Retinal pigment epithelial cell (primary cell): Measurements from ENCODE around the gene CHD3.

Experiments
- DNase-seq: peaks from one replicate; pipeline ENCODE4 v3.0.0-alpha.2; 2010; ENCODE audit warnings: low read depth
- H3K4me3 ChIP-seq: 2 replicates; pipeline ENCODE4 v1.5.1; 2011; ENCODE audit warnings: mild to moderate bottlenecking, low read length, control low read depth, moderate library complexity
- CTCF ChIP-seq: conservative IDR thresholded peaks from 2 replicates; pipeline ENCODE4 v1.5.1; 2011; ENCODE audit warnings: low read depth, low read length, control low read depth, inconsistent platforms

CHD3 gene

DNA sequence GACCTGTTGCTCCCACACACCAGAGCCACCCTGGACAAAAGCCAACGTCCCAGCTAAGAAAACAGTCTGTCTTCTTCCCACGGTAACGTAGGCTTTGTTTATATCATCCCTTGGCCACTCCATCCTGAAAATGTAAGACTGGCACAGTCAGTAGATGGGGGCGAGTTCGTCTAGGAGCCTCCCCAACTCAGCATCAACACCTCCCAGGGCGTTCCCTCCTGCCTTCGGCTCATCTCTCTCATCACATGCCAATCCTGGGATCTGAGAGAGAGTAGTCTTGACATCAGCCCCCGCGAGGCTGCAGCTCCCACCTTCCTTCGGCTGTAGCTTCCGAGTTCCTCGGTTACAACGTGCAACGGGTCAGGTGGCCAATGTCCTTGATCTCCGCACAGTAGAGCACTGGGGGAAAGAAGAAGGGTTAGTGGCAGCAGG is 26.6 kb downstream of the CHD3 start:
- no peak for TF ChIP-seq CTCF
- no peak for DNase-seq
- peak overlapping the region; percentile 58 for H3K4me3 ChIP-seq

DNA sequence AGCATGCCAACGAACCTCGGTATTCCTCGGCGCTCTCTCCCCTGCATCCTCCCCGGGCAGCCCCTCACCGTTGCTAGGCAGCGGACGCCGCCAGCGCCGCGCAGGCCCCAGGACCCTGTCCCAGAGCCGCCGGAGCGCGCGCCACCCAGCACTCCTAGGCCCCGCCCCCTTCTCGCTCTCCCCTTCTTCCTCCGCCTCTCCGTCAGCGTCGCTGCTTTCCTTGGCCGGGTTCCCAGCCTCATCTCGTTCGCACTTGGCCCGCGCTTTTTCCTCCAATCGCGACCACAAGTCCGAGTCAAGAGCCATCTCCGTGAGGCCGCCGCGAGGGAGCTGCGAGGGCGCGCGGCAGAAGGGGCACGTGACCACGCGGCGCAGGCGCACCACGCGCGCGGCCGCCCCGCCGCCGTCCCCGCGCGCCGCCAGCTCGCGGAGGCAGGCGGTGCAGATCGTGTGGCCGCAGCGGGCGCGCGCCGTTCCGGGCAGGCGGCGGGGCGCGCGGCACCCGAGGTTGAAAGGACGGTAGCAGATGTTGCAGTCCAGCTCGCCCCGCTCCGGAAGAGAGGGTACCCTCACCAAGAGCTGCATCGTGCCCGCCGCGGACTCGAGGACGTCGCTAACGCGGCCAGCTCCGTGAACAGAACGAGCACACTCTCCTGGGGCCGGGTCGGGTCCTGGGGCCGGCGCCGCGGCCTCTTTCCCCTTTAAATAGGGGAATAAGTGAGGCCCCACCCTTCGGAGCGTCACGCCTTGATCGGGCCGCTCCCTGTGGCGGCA is 27.2 kb downstream of the CHD3 start, which contains the start of gene RNF227:
Gene RNF227, minus strand, starts transcription at position 679 of the 774 bp plus-strand sequence. Its CDS starts 94 bp downstream, at position 585.
- no peak for TF ChIP-seq CTCF
- peak; percentile 58 for DNase-seq
- peak within 1 kb of the TSS; percentile 58 for H3K4me3 ChIP-seq

DNA sequence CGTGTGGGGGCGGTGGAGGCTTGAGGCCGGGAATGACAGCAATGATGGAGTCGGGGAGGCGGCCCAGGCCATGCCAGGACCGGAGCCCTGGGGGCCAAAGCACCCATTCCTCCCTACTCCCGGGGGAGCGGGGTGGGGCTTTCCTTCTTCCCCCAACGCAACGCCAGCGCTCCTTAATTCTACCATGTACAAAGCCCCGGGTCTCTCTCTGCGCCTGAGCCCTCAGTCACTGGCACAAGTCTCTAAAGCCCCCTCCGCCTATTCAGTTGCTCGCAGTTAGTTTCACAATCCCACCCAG is 27.7 kb downstream of the CHD3 start:
- TF ChIP-seq CTCF: no peak
- DNase-seq: no peak

DNA sequence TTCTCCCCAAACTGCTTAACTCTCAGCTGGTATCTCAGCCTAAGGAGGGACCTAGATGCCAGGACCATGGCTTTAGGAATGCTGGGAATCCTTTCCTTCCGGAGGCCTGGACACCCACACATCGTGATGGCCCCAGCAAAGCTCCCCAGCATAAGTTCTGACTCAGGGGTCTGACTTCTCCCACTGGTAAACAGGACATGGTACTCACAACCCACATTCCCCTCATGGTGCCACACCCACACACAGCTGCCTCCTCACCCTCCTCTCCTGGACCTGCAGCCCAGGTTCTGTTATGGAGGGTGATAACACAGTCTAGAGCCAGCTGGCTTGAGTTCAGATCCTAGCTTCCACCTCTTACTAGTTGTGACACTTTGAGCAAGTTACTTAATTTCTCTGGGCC is 28.2 kb downstream of the CHD3 start:
- no peak overlapping the region for H3K4me3 ChIP-seq
- no peak for DNase-seq

More for the DNA sequence above, 27.7 kb downstream of the CHD3 start:
- peak overlapping the region; percentile 37 for H3K4me3 ChIP-seq

DNA sequence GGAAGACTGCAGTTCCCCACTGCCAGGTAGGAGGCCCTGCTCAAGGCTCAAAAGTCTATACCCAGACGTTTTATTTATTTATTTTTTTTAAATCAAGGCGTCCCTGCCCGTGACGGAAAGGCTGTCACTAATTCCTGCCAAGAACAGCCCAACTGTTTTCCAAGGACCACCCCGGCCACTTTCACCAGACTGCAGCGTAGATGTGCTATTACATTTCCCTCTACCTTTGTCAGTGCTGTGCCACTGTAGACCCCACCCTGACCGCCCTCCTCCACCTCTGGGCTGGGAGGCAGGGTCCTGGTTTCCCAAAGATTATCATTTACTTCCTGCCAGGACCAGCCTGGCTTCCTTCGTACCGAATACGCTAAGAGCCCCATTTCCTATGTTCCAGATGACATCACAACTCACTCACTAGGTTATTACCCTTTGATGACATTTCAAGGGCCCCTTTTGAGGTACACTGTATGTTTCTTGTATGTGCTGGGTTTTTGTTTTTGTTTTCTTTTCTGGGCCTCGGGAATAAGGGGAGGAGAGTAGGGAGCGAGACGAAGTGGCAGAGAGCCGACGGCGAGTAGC is 33.8 kb downstream of the CHD3 start:
- TF ChIP-seq CTCF: no peak
- DNase-seq: no peak
- peak overlapping the region; percentile 40 for H3K4me3 ChIP-seq

More for the DNA sequence above, 28.2 kb downstream of the CHD3 start:
- no peak for TF ChIP-seq CTCF

DNA sequence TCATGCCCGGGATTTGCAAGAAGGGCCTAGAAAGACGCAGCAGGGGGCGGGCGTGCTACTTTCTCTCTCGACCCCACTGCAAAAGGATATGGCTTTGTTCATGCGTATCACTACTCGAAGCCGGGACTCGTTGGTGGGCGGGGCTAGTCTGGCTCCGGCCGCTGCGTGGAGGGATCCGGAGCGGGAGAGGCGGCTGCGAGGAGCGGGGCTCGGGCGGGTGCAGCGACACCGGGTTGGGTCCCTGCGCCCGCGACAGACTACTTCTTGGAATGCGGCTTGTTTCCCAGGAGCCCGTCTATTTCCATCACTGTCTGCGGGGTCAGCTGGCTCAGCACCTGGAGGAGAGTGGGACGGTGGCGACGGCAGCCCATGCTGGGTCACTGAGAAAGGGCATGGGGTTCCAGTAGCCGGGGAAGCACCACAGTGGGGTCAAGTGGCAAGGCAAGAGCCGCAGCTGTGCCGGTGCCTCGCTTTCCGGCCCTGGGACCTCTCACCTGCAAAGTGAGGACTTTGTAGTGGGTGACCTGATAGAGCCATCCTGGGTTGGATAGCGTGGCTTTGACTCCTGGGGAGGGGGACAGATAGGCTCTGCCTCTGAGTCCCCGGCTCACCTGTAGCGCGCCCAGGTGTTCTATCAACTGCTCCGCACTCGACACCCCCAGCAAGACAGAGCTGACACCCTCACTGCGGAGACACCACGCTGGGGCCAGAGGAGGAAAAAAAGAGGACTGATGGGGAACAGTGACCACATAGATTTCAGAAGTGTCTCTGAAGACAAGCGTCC is 34.4 kb downstream of the CHD3 start:
- TF ChIP-seq CTCF: peak; percentile 23
- DNase-seq: no peak
- H3K4me3 ChIP-seq: peak overlapping the region; percentile 40
